Kidney epithelial cell (primary cell): ENCODE data around the gene UBXN10. TPM values are rescaled to one million over a fixed set of nuclear protein-coding genes. Genes with fewer than 3 reads are reported as not detected.

ENCODE experiments used
- DNase-seq: peaks from one replicate; pipeline ENCODE4 v3.0.0-alpha.2; 2010; ENCODE audit warnings: low read depth
- H3K27me3 ChIP-seq: 2 replicates; pipeline ENCODE4 v1.6.0; 2011; ENCODE audit warnings: low read length; ENCODE audit not compliant: control insufficient read depth, insufficient read depth
- H3K36me3 ChIP-seq: 2 replicates; pipeline ENCODE4 v1.5.1; 2011; ENCODE audit warnings: low read length; ENCODE audit not compliant: control insufficient read depth, insufficient read depth
- H3K4me3 ChIP-seq: 2 replicates; pipeline ENCODE4 v1.5.1; 2011; ENCODE audit warnings: low read depth, mild to moderate bottlenecking, control low read depth, low read length
- total RNA-seq: library from RNA; depleted of rRNA; stranded (reverse); fragments of >200 nt; gene quantifications from 2 replicates; pipeline ENCODE4 v1.2.3, GENCODE V29; 2015
- TF ChIP-seq, protein P1 (sequence below): IDR thresholded peaks from 2 replicates; pipeline ENCODE4 v1.5.1; 2011; ENCODE audit warnings: mild to moderate bottlenecking, moderate library complexity, low read length, control low read depth, inconsistent platforms; ENCODE audit not compliant: insufficient read depth, poor library complexity, severe bottlenecking

UBXN10 gene
- total RNA-seq, 1 donor from 2014 or later = 1.6 TPM

DNA sequence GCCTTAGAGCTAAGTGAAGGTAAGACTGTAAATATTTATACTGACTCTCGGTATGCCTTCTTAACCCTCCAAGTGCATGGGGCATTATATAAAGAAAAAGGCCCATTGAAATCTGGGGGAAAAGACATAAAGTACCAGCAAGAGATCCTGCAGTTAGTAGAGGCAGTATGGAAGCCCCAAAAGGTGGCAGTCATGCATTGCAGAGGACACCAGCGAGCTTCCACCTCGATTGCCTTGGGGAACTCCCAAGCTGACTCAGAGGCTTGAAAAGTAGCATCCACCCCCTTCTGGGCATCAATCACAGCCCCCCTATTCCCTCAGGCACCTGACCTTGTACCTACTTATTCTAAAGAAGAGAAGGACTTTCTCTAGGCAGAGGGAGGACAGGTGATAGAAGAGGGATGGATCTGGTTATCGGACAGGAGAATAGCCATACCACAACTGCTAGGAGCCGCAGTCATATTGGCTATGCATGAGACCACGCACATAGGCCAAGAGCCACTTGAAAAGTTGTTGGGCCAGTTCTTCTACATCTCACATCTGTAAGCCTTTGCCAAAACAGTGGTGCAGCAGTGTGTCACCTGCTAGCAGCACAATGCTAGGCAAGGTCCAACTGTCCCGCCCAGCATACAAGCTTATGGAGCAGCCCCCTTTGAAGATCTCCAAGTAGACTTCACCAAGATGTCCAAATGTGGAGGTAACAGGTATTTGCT is 27.4 kb upstream of the UBXN10 start:
- no peak overlapping the region for H3K4me3 ChIP-seq
- no peaks in the 10 kb centered on the region for H3K27me3 ChIP-seq
- H3K36me3 ChIP-seq = no peaks in the 10 kb centered on the region
- TF ChIP-seq, protein P1, sequence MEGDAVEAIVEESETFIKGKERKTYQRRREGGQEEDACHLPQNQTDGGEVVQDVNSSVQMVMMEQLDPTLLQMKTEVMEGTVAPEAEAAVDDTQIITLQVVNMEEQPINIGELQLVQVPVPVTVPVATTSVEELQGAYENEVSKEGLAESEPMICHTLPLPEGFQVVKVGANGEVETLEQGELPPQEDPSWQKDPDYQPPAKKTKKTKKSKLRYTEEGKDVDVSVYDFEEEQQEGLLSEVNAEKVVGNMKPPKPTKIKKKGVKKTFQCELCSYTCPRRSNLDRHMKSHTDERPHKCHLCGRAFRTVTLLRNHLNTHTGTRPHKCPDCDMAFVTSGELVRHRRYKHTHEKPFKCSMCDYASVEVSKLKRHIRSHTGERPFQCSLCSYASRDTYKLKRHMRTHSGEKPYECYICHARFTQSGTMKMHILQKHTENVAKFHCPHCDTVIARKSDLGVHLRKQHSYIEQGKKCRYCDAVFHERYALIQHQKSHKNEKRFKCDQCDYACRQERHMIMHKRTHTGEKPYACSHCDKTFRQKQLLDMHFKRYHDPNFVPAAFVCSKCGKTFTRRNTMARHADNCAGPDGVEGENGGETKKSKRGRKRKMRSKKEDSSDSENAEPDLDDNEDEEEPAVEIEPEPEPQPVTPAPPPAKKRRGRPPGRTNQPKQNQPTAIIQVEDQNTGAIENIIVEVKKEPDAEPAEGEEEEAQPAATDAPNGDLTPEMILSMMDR = no peak
- DNase-seq = no peak

DNA sequence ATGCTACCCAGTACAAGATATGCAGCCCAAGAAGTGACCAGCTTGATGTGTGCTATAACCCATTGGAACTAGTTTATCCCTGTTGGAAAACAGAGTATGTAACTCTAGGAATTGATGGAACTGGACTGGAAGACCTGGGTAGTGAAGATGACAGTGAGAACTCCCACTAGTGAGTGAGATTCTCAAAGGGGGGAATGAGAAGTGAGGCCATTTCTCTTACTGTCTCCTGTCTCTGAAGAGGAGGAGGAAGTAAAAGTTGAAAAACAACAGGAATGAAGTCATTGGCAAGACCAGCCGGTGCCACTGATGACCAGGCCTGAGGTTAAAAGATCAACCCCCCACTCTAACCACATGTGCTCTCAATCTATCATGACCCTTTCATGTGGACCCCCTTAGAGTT is 25.9 kb upstream of the UBXN10 start:
- H3K36me3 ChIP-seq = no peaks in the 10 kb centered on the region
- TF ChIP-seq, protein P1 = no peak
- no peak for DNase-seq
- H3K27me3 ChIP-seq = peaks cover 2% of the 10 kb centered on the region
- no peak overlapping the region for H3K4me3 ChIP-seq

DNA sequence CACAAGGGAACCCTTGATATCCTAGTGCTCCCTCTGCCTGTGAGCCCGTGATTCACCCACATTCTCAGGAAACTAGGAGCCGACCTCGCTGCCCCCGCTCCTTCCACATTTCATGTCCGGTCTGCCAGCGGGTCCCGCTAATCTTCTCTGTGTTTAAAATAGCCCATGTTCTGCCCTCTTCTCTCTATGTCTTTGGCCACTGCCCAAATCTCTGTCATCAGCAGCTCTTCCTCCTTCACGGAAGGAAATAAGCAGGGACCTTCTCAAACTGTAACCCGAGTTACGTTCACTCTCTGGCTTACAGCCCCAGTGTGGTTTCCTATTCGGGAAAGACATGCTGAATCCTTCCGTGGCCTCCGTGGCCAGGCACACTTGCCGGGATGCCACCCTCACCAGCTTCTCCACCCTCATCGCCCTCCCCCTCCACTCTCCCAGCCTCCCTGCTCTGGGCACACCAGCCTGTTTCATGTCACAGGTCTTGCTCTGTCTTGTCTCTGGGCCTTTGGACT is 21.1 kb upstream of the UBXN10 start:
- TF ChIP-seq, protein P1 = no peak
- Histone ChIP-seq H3K36me3 (no peaks in the 10 kb centered on the region), H3K27me3 (peaks cover 7% of the 10 kb centered on the region), H3K4me3 (no peak overlapping the region)
- no peak for DNase-seq

DNA sequence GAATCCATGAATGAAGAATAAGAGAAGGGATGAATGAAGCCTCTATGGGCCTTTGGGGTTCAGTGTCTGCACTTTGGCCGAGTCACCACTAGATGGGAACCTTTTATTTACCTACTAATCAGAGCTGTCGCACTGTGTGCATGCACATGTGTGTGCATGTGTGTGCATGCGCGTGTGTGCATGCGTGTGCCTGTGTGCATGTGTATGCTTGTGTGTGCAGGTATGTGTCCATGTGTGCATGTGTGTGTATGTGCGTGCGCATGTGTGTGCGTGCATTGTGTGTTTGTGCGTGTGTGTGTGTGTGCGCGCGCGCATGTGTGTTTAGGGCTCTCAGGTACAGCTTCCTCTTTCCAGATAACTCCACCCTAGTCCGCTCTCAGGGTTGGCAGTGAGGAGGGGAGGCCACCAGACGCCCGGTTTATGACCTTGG is 20.4 kb upstream of the UBXN10 start:
- TF ChIP-seq, protein P1 = peak; percentile 21
- Histone ChIP-seq H3K36me3 (no peaks in the 10 kb centered on the region), H3K27me3 (peaks cover 7% of the 10 kb centered on the region), H3K4me3 (no peak overlapping the region)
- DNase-seq = no peak

DNA sequence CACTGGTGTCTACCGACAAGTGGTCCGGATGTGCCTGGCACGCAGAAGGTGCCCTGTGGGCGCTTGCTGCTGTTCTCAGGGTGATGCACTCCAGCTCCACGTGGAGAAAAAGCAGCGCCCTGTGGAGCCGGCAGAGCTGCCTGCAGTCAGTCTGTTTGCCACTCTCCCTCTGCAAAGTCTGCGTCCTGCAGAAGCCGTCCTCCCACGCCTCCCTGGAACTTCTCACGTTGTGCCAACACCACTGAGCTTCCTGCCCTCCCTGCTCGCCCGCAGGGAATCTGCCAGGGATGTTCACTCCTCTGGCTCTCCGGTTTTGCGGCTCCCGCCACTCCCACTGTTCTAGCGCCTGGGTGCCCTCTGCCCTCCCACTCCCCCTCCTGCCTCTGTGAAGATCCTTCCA is 19.8 kb upstream of the UBXN10 start:
- Histone ChIP-seq H3K4me3 (no peak overlapping the region), H3K27me3 (peaks cover 7% of the 10 kb centered on the region), H3K36me3 (no peaks in the 10 kb centered on the region)
- TF ChIP-seq, protein P1 = no peak
- no peak for DNase-seq

DNA sequence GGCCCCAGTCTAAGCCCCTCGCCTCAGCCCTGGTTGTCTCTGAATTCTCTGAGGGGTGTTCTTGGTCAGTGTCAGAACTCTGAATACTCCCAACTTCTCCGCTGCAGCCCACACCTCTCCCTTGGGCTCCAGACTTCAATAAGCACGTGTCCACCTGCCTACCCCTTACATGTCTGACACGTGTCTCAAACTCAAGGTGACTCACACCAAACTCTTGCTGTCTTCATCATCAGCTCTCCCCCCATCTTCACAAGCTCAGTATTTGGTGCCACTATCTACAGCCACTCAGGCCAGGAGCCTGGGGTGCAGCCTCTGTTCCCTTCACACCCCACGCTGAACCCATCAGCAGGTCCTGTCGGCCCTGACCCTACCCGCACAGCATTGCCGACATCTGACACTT is 18.8 kb upstream of the UBXN10 start:
- DNase-seq = no peak
- Histone ChIP-seq H3K27me3 (peaks cover 7% of the 10 kb centered on the region), H3K36me3 (no peaks in the 10 kb centered on the region)

More for the DNA sequence above, 18.8 kb upstream of the UBXN10 start:
- no peak overlapping the region for H3K4me3 ChIP-seq
- TF ChIP-seq, protein P1 = no peak
